CD4-positive, alpha-beta T cell (primary cell): ENCODE measurements around the gene PLXNC1. TPM values are rescaled to one million over a fixed set of nuclear protein-coding genes. Genes with fewer than 3 reads are reported as not detected.
A peak's percentile ranks its signal among the peaks of the same experiment; 100 is the strongest.

Experiments
- ATAC-seq: fragments of 200-7000 bp; cut with Tn5 transposase; one replicate; pipeline ENCODE4 v1.10.0; 2022; ENCODE audit warnings: mild to moderate bottlenecking; ENCODE audit not compliant: poor library complexity
- CTCF ChIA-PET: fragments of 350-600 bp; sonication (Branson Sonifier 250); formaldehyde crosslinking; loops from one replicate; lab custom pipeline; 2021; ENCODE audit warnings: antibody characterized with exemption, inconsistent platforms; lab: Charles Lee
- POLR2A ChIA-PET: fragments of 350-600 bp; sonication (Branson Sonifier 250); formaldehyde crosslinking; loops from one replicate; lab custom pipeline; 2021; ENCODE audit warnings: antibody characterized with exemption, inconsistent platforms; lab: Charles Lee
- DNase-seq, 14 experiments: peaks; one replicate each; pipeline ENCODE4 v3.0.0-alpha.2; 2013 to 2020; ENCODE audit warnings: mixed read lengths in 2 of 14
- H3K27ac ChIP-seq, 2 donors: one replicate each; pipeline versions ENCODE4 v1.5.1 to v1.7.0; 2013; ENCODE audit warnings: low read length in 2 of 2, low read depth in 1 of 2, mild to moderate bottlenecking in 1 of 2
- H3K27me3 ChIP-seq, 2 experiments: 1 replicate in 1 of 2; 2 replicates in 1 of 2; pipeline versions ENCODE4 v1.6.1 to v1.7.0; 2013; ENCODE audit warnings: low read length in 2 of 2, control low read depth in 1 of 2, mild to moderate bottlenecking in 1 of 2, moderate library complexity in 1 of 2; ENCODE audit not compliant: insufficient read depth in 2 of 2, control insufficient read depth in 1 of 2
- H3K36me3 ChIP-seq: one replicate; pipeline ENCODE4 v1.6.1; 2013; ENCODE audit warnings: low read length, control low read depth; ENCODE audit not compliant: insufficient read depth
- H3K4me1 ChIP-seq: one replicate; pipeline ENCODE4 v1.6.1; 2013; ENCODE audit warnings: low read length, control low read depth; ENCODE audit not compliant: insufficient read depth
- H3K4me3 ChIP-seq: one replicate; pipeline ENCODE4 v1.5.1; 2013; ENCODE audit warnings: mild to moderate bottlenecking, low read length, moderate library complexity
- H3K9me3 ChIP-seq, 2 experiments: 1 replicate in 1 of 2; 2 replicates in 1 of 2; pipeline versions ENCODE4 v1.6.1 to v1.7.0; 2013; ENCODE audit warnings: low read length in 2 of 2, mild to moderate bottlenecking in 2 of 2, control low read depth in 1 of 2, moderate library complexity in 1 of 2; ENCODE audit not compliant: control insufficient read depth in 1 of 2, insufficient read depth in 1 of 2
- H3K27ac Mint-ChIP-seq: one replicate; pipeline ENCODE4 v1.8.0; 2020; ENCODE audit warnings: mixed read lengths
- H3K27me3 Mint-ChIP-seq: one replicate; pipeline ENCODE4 v1.8.0; 2021; ENCODE audit warnings: mixed read lengths
- H3K36me3 Mint-ChIP-seq: one replicate; pipeline ENCODE4 v1.8.0; 2021; ENCODE audit warnings: low read depth, mixed read lengths
- H3K4me1 Mint-ChIP-seq: one replicate; pipeline ENCODE4 v1.8.0; 2021; ENCODE audit warnings: low read depth, mixed read lengths
- H3K4me3 Mint-ChIP-seq: one replicate; pipeline ENCODE4 v1.8.0; 2020; ENCODE audit warnings: mild to moderate bottlenecking, mixed read lengths
- H3K9me3 Mint-ChIP-seq: one replicate; pipeline ENCODE4 v1.8.0; 2020; ENCODE audit warnings: mixed read lengths
- CTCF ChIP-seq: fragments of 200-600 bp; IDR thresholded peaks from one replicate; pipeline ENCODE4 v1.8.0; 2022; ENCODE audit warnings: antibody characterized with exemption, mild to moderate bottlenecking
- intact Hi-C, 2 experiments: fragments of 100-400 bp; cut with DNase I in 1 of 2; cut with micrococcal nuclease in 1 of 2; formaldehyde crosslinking; loops; one replicate each; pipeline versions ENCODE4 v1.15.1 to v1.9.0; 2023 to 2025; cut with DNase I, micrococcal nuclease
- total RNA-seq, 174 experiments: library from RNA in 2 of 174; stranded (reverse) in 2 of 174; gene quantifications; one replicate each; pipeline ENCODE4 v1.2.3 and lab custom pipeline; 2021 to 2026

PLXNC1 gene
- total RNA-seq, 2 experiments from 2014 or later = 5.2 to 5.3 TPM

DNA sequence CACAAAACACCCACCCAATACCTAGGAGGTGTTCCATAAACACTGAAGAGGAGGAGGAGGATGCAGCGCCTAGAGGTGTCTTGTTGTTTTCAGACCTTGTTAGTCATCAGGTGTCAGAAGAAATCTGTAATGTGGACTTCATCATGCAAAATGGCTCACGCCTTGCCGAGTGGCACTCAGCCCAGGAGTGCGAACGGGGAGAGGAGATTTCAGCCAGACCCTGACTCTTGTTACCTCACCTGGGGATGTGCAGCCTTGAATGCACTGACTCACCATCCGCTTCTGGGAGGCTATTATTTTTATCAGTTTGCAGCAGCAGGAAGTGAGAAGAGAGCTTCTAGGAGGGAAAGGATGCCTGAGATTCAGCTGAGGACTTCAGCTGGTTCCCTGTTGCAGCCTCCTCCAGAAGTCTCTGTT lies 48.2 kb upstream of the PLXNC1 start:
- CTCF ChIA-PET = interaction anchor here (2.4 to 5.7 kb wide), 5 partner anchors 333 to 595 kb away, joined by 9 to 116 read pairs (median 46); partner anchors contain the start of genes CRADD and SOCS2
- H3K36me3 Mint-ChIP-seq = no peaks in the 10 kb centered on the region
- H3K27ac ChIP-seq = no peak overlapping the region
- H3K4me1 Mint-ChIP-seq = peaks cover 5% of the 10 kb centered on the region
- H3K27ac Mint-ChIP-seq = no peak overlapping the region
- H3K36me3 ChIP-seq = no peaks in the 10 kb centered on the region
- intact Hi-C loops = loop anchor here (2.0 to 10.0 kb wide), 7 partner anchors 118 to 1313 kb away; partner anchors contain the start of gene CRADD (in 1 of the 2)
- H3K4me1 ChIP-seq = peaks cover 19% of the 10 kb centered on the region
- POLR2A ChIA-PET = interaction anchor here (1.5 to 3.8 kb wide), 3 partner anchors 68 to 596 kb away, joined by 7 to 37 read pairs (median 15); partner anchors contain the start of gene SOCS2
- H3K27me3 Mint-ChIP-seq = peaks cover 19% of the 10 kb centered on the region
- H3K27me3 ChIP-seq = no peaks in the 10 kb centered on the region
- H3K4me3 Mint-ChIP-seq = peak overlapping the region; percentile 71
- no peaks in the 10 kb centered on the region for H3K9me3 ChIP-seq
- peak in 1 of 14 experiments; percentile 44 for DNase-seq
- H3K9me3 Mint-ChIP-seq = no peaks in the 10 kb centered on the region
- no peak overlapping the region for H3K4me3 ChIP-seq
- no peak for TF ChIP-seq CTCF
- no peak for ATAC-seq

- peak; percentile 58 to 89 (median 72) for DNase-seq
- H3K9me3 ChIP-seq = no peaks in the 10 kb centered on the region
- ChIA-PET CTCF (interaction anchor here (0.6 to 5.7 kb wide), 19 partner anchors 10 to 1173 kb away, joined by 3 to 116 read pairs (median 5); partner anchors contain the start of genes CRADD, MRPL42 and SOCS2), POLR2A (interaction anchor here (0.6 to 3.8 kb wide), 13 partner anchors 23 to 1113 kb away, joined by 3 to 37 read pairs (median 5); partner anchors contain the start of genes CRADD, MRPL42, SOCS2 and UBE2N)
- Mint-ChIP-seq H3K27me3 (peaks cover 19% of the 10 kb centered on the region), H3K27ac (no peak overlapping the region), H3K4me3 (peak overlapping the region; percentile 90), H3K36me3 (no peaks in the 10 kb centered on the region), H3K4me1 (peaks cover 5% of the 10 kb centered on the region), H3K9me3 (no peaks in the 10 kb centered on the region)
- ATAC-seq = peak; percentile 71
- intact Hi-C loops = loop anchor here (1.0 to 10.0 kb wide), 11 partner anchors 119 to 1316 kb away; partner anchors contain the start of gene CRADD (in 1 of the 2)
- peak overlapping the region; percentile 86 for H3K4me3 ChIP-seq
- TF ChIP-seq CTCF = peak; percentile 83
- H3K27ac ChIP-seq = no peak overlapping the region
- H3K4me1 ChIP-seq = peaks cover 19% of the 10 kb centered on the region
- H3K27me3 ChIP-seq = no peaks in the 10 kb centered on the region
- H3K36me3 ChIP-seq = no peaks in the 10 kb centered on the region
Measured at GRCh38 chr12:94100990-94101737, 47.2 kb upstream of the PLXNC1 start.
